ENCODE results near the gene SF1. TPM values are rescaled to one million over a fixed set of nuclear protein-coding genes. Genes with fewer than 3 reads are reported as not detected.

Gene SF1
- total RNA-seq, 1 donor from 2014 or later: 263 TPM

GRCh38 chr11:64762277-64762673 is 16.1 kb downstream of the SF1 start:
- no peak for DNase-seq (ENCODE audit: low spot score)

- DNase-seq (ENCODE audit: low spot score): no peak
Observed at GRCh38 chr11:64760759-64761420, 17.5 kb downstream of the SF1 start.

GRCh38 chr11:64759722-64760719 is 18.3 kb downstream of the SF1 start, which contains the start of gene PYGM:
TSS of gene PYGM (minus strand) at chr11:64759974. CDS start at chr11:64759898, 76 bp downstream.
- peak; percentile 43 for DNase-seq (ENCODE audit: low spot score)

- DNase-seq (ENCODE audit: low spot score): no peak
Observed at GRCh38 chr11:64759131-64759721, 19.1 kb downstream of the SF1 start.

- DNase-seq (ENCODE audit: low spot score): no peak
Observed at GRCh38 chr11:64758330-64759079, 19.8 kb downstream of the SF1 start.

GRCh38 chr11:64757549-64758329 is 20.6 kb downstream of the SF1 start:
- DNase-seq (ENCODE audit: low spot score): no peak

- no peak for DNase-seq (ENCODE audit: low spot score)
Observed at GRCh38 chr11:64755681-64756361, 22.5 kb downstream of the SF1 start.

- no peak for DNase-seq (ENCODE audit: low spot score)
Observed at GRCh38 chr11:64754919-64755662, 23.3 kb downstream of the SF1 start.

GRCh38 chr11:64754124-64754918 is 24.0 kb downstream of the SF1 start:
- DNase-seq (ENCODE audit: low spot score): no peak

- DNase-seq (ENCODE audit: low spot score): no peak
Observed at GRCh38 chr11:64753380-64754123, 24.8 kb downstream of the SF1 start.

GRCh38 chr11:64753019-64753379 is 25.3 kb downstream of the SF1 start:
- no peak for DNase-seq (ENCODE audit: low spot score)

GRCh38 chr11:64752175-64752970 is 26.0 kb downstream of the SF1 start:
- DNase-seq (ENCODE audit: low spot score): no peak

- no peak for DNase-seq (ENCODE audit: low spot score)
Observed at GRCh38 chr11:64751580-64751979, 26.8 kb downstream of the SF1 start.

GRCh38 chr11:64751136-64751535 is 27.2 kb downstream of the SF1 start:
- DNase-seq (ENCODE audit: low spot score): no peak

GRCh38 chr11:64750361-64751054 is 27.8 kb downstream of the SF1 start:
- no peak for DNase-seq (ENCODE audit: low spot score)

- DNase-seq (ENCODE audit: low spot score): no peak
Observed at GRCh38 chr11:64747961-64748665, 30.2 kb downstream of the SF1 start.

Data from mucosa of gallbladder (tissue), 1 donor.